A549 treated with CORT108297 at 1 μM for 4 hours (cell line): Measurements from ENCODE around the gene CFB. TPM values are rescaled to one million over a fixed set of nuclear protein-coding genes. Genes with fewer than 3 reads are reported as not detected.

Experiments used
- total RNA-seq: library from RNA; stranded (reverse); fragments of 200-300 nt; extraction: Qiagen RNA extraction; gene quantifications from 5 replicates; pipeline ENCODE4 v1.2.3, GENCODE V29; 2022

Gene CFB
- 1.5 to 3.3 TPM (median 2.4 TPM) in 5 replicates for total RNA-seq

DNA sequence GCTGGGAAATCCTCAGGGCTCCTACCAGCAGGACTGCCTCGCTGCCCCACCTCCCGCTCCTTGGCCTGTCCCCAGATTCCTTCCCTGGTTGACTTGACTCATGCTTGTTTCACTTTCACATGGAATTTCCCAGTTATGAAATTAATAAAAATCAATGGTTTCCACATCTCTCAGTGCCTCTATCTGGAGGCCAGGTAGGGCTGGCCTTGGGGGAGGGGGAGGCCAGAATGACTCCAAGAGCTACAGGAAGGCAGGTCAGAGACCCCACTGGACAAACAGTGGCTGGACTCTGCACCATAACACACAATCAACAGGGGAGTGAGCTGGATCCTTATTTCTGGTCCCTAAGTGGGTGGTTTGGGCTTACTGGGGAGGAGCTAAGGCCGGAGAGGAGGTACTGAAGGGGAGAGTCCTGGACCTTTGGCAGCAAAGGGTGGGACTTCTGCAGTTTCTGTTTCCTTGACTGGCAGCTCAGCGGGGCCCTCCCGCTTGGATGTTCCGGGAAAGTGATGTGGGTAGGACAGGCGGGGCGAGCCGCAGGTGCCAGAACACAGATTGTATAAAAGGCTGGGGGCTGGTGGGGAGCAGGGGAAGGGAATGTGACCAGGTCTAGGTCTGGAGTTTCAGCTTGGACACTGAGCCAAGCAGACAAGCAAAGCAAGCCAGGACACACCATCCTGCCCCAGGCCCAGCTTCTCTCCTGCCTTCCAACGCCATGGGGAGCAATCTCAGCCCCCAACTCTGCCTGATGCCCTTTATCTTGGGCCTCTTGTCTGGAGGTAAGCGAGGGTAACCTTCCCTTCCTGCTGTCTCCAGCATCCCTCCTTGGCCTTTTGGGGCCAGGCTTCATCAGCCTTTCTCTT is at the start of gene CFB:
CFB (plus strand) TSS at position 589 of the 863 bp plus-strand sequence; CDS start at position 716, 127 bp downstream.

GRCh38 chr6:31897612-31898382 is 48.1 kb upstream of the CFB start, which contains the start of gene EHMT2:
Gene EHMT2, minus strand, starts transcription at chr6:31897698. Its CDS starts 21 bp downstream, at chr6:31897677.

DNA sequence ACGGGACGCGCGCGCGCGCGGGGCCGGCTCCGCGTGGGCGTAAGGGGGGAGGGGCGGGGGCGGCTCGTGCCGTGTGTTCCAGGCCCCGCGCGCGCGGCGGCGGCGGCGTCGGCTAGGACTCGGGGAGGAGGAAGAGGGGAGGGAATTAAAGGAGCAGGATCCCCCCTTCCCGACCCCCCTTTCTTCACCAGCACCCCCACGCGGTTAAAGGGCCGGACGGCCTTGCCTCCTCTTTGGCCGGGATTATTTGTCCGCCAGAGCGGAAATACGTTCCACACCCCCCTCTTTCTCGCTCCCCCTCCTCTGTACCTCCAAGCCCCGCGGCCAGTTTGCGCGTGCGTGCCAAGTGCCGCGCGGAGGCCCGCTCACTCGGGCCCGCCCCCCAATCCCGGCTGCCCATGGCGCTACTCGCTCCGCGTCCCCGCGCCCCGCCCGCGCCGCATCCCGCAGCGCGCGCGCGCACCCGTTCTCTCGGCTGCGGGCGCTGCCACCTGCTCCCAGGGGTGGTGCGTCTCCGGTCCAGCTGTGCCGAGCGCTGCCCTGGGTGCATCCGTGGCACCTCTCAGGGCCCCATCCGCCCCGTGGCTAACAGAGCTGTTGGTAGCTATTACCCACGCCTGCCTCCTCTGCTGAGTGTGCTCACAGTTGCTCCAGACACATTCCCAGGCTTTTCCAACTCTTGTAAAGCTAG is 43.8 kb upstream of the CFB start, which contains the start of gene ZBTB12:
ZBTB12 (minus strand) TSS at position 134 of the 691 bp plus-strand sequence. CDS start 781 bp downstream, outside the sequence.

GRCh38 chr6:31927242-31927862 is 18.5 kb upstream of the CFB start, which contains the start of gene C2:
Gene C2, plus strand, starts transcription at chr6:31927717. Its CDS starts 36 bp downstream, at chr6:31927753.

GRCh38 chr6:31958741-31959739 is 13.1 kb downstream of the CFB start, which contains the start of the genes NELFE and SKIC2:
Gene NELFE, minus strand, starts transcription at chr6:31958971. Its CDS starts 525 bp downstream, at chr6:31958446.
Gene SKIC2, plus strand, starts transcription at chr6:31959175. Its CDS starts 18 bp downstream, at chr6:31959193.

GRCh38 chr6:31971993-31972708 is 26.3 kb downstream of the CFB start, which contains the start of gene DXO:
Gene DXO, minus strand, starts transcription at chr6:31972138. Its CDS starts 463 bp downstream, at chr6:31971675.

GRCh38 chr6:31981744-31982143 is 35.8 kb downstream of the CFB start, which contains the start of gene C4A:
Gene C4A, plus strand, starts transcription at chr6:31982057. Its CDS starts 51 bp downstream, at chr6:31982108.

Other genes starting within 250 kb of the CFB start
- gene ABHD16A, start 242.8 kb upstream of the CFB start, total RNA-seq, result 16.5 to 20.4 TPM (median 19.3 TPM) in 5 replicates
- not detected in 5 replicates for gene LY6G6F, start 239.2 kb upstream of the CFB start, total RNA-seq
- gene LY6G6D, start 230.7 kb upstream of the CFB start, total RNA-seq, result not detected in 5 replicates
- 0.09 to 0.12 TPM (median 0.10 TPM) in 3 of 5 replicates, not detected in the others for gene LY6G6C, start 224.3 kb upstream of the CFB start, total RNA-seq
- gene MPIG6B, start 222.7 kb upstream of the CFB start, total RNA-seq, result not detected in 5 replicates
- gene DDAH2, start 216.8 kb upstream of the CFB start, total RNA-seq, result 28.8 to 35.0 TPM (median 32.1 TPM) in 5 replicates
- gene CLIC1, start 209.6 kb upstream of the CFB start, total RNA-seq, result 497 to 519 TPM (median 513 TPM) in 5 replicates
- 11.5 to 15.5 TPM (median 14.0 TPM) in 5 replicates for gene MSH5, start 206.1 kb upstream of the CFB start, total RNA-seq
- 2.7 to 4.9 TPM (median 4.1 TPM) in 5 replicates for gene SAPCD1, start 183.4 kb upstream of the CFB start, total RNA-seq
- gene VWA7, start 168.8 kb upstream of the CFB start, total RNA-seq, result 1.5 to 2.0 TPM (median 1.8 TPM) in 5 replicates
- 47.0 to 60.8 TPM (median 59.2 TPM) in 5 replicates for gene VARS1, start 150.3 kb upstream of the CFB start, total RNA-seq
- 48.5 to 67.7 TPM (median 60.4 TPM) in 5 replicates for gene LSM2, start 139.1 kb upstream of the CFB start, total RNA-seq
- 1.5 to 2.2 TPM (median 1.8 TPM) in 5 replicates for gene HSPA1L, start 130.8 kb upstream of the CFB start, total RNA-seq
- gene HSPA1A, start 130.6 kb upstream of the CFB start, total RNA-seq, result 250 to 374 TPM (median 304 TPM) in 5 replicates
- 191 to 290 TPM (median 231 TPM) in 5 replicates for gene HSPA1B, start 118.4 kb upstream of the CFB start, total RNA-seq
- gene NEU1, start 83.3 kb upstream of the CFB start, total RNA-seq, result 23.0 to 37.8 TPM (median 29.3 TPM) in 5 replicates
- gene SLC44A4, start 67.1 kb upstream of the CFB start, total RNA-seq, result 0.06 to 0.16 TPM in 2 of 5 replicates, not detected in the others
- gene EHMT2, start 48.4 kb upstream of the CFB start, total RNA-seq, result 25.9 to 35.4 TPM (median 32.0 TPM) in 5 replicates
- gene ZBTB12, start 44.0 kb upstream of the CFB start, total RNA-seq, result 3.4 to 5.3 TPM (median 4.6 TPM) in 5 replicates
- gene C2, start 18.4 kb upstream of the CFB start, total RNA-seq, result 0.21 to 0.68 TPM (median 0.31 TPM) in 5 replicates
- 74.7 to 85.0 TPM (median 75.1 TPM) in 5 replicates for gene NELFE, start 12.9 kb downstream of the CFB start, total RNA-seq
- gene SKIC2, start 13.1 kb downstream of the CFB start, total RNA-seq, result 21.0 to 27.3 TPM (median 25.4 TPM) in 5 replicates
- 11.7 to 13.4 TPM (median 12.5 TPM) in 5 replicates for gene DXO, start 26.0 kb downstream of the CFB start, total RNA-seq
- gene C4A, start 36.0 kb downstream of the CFB start, total RNA-seq, result 0.48 to 1.5 TPM (median 1.1 TPM) in 5 replicates
- 0.46 to 1.7 TPM (median 0.76 TPM) in 5 replicates for gene C4B, start 68.7 kb downstream of the CFB start, total RNA-seq
- gene CYP21A2, start 92.3 kb downstream of the CFB start, total RNA-seq, result not detected in 5 replicates
- 0.32 to 0.72 TPM (median 0.56 TPM) in 5 replicates for gene TNXB, start 163.2 kb downstream of the CFB start, total RNA-seq
- 27.4 to 38.6 TPM (median 36.1 TPM) in 5 replicates for gene ATF6B, start 182.2 kb downstream of the CFB start, total RNA-seq
- 6.4 to 8.4 TPM (median 8.1 TPM) in 5 replicates for gene FKBPL, start 184.2 kb downstream of the CFB start, total RNA-seq
- 0.30 to 0.74 TPM (median 0.52 TPM) in 5 replicates for gene PRRT1, start 205.8 kb downstream of the CFB start, total RNA-seq
- 7.1 to 10.4 TPM (median 9.9 TPM) in 5 replicates for gene PPT2, start 208.0 kb downstream of the CFB start, total RNA-seq
- 1.4 to 2.6 TPM (median 1.9 TPM) in 5 replicates for gene EGFL8, start 218.5 kb downstream of the CFB start, total RNA-seq
- gene AGPAT1, start 230.0 kb downstream of the CFB start, total RNA-seq, result 33.3 to 41.7 TPM (median 40.0 TPM) in 5 replicates
- 32.2 to 49.6 TPM (median 47.9 TPM) in 5 replicates for gene RNF5, start 232.3 kb downstream of the CFB start, total RNA-seq
- 1.4 to 2.3 TPM (median 1.7 TPM) in 5 replicates for gene AGER, start 238.2 kb downstream of the CFB start, total RNA-seq
- gene PBX2, start 244.1 kb downstream of the CFB start, total RNA-seq, result 13.9 to 19.9 TPM (median 17.4 TPM) in 5 replicates
- gene GPSM3, start 246.5 kb downstream of the CFB start, total RNA-seq, result 0.31 to 0.43 TPM (median 0.38 TPM) in 5 replicates